ENCODE results near the gene CIB4.

DNA sequence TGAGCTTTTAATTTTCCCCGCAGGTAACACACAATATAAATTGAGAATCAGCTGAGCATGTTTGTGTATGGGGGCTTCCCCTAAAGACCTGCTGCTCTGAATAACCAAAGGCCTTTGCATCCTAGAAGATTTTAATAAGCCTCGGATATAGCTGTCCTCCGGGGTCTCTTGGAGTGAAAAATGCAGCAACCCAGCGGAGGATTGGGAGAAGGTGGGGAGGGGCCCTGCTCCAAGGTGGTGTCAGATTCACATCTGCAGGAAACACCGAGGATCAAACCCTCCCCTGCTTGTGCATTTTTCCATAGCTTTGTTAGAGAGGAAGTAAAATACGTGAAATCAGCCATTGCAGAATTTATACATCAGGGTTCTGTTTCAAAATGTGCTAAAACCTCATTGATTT, 100.2 kb downstream of the CIB4 start:
- no peak for TF ChIP-seq EZH2 (IDR thresholded peaks at IDR 0.05; ENCODE audit: insufficient read depth, poor library complexity, severe bottlenecking)
- no peak for TF ChIP-seq EZH2phosphoT487 (IDR thresholded peaks at IDR 0.05; ENCODE audit: insufficient read depth, low read depth)

All from GM23248 (cell line).